ENCODE measurements around the gene MTFR2. TPM values are rescaled to one million over a fixed set of nuclear protein-coding genes. Genes with fewer than 3 reads are reported as not detected.

The MTFR2 gene
- total and polyA plus RNA-seq, 2 of the 13 experiments (the other 11 are each of a cell fraction or from before 2014, with no cell fraction given): 6.7 to 10.7 TPM

DNA sequence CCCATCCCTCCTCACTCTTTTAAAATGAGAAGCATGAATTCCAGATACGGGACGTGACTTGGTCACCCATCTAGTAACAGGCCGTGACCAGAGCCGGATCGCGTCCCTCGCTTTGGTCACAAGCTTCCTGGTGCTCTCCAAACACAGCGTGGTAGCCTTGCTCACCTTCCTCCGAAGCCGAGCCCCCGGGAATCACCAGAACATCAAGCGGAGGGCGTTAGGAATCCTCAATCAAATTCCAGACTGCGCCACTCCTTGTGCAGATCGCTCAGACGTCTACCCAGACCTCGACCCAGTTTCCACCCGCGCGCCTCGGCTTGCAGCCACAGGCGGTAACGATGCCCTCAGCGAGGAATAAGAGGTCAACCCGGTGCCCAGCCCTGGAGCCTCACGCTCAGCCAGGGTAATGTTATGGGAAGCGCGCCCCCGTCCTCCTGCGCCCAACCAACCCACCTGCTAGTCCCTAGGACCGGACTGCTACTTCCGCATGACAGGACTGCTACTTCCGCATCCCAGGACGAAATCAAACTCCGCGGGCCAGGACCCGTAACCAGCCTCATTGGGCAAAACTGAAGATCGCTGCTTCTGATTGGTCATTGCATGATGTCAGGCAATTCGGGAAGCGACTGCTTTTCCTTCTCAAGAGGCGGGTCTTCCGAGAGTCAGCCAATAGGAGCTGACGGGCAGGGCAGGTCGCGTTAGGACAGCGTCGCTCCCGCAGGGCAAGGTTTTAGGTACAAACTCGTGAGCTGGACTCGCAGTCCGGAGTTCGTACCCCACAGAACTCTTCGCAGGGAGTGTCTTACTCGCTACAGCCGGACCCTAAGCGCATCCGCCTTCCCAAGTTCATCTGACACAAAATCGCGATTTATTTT lies at the start of gene MTFR2 (continued):
- TF ChIP-seq ARNTL (CRISPR knock-in tag; IDR thresholded peaks at IDR 0.05) (peak; percentile 20; the same call in 1 of the 2 replicates), MAZ (IDR thresholded peaks at IDR 0.05; ENCODE audit: borderline replicate concordance, low read depth, low read length) (0 out of 2 replicates have a peak, but pooled peaks have one; percentile 10), MAZ (CRISPR knock-in tag; IDR thresholded peaks at IDR 0.05; ENCODE audit: low read depth) (peak; percentile 63; the same call in 1 of the 2 replicates), TCF7 (IDR thresholded peaks at IDR 0.05; ENCODE audit: low read depth) (no peak), LCORL (IDR thresholded peaks at IDR 0.05) (no peak), LCORL (CRISPR knock-in tag; IDR thresholded peaks at IDR 0.05) (peak; percentile 72), ZNF605 (CRISPR knock-in tag; IDR thresholded peaks at IDR 0.05) (no peak; the same call in 1 of the 2 replicates), NR2F2 (IDR thresholded peaks at IDR 0.05; ENCODE audit: borderline replicate concordance, low read depth) (peak; percentile 36; the same call in 1 of the 2 replicates), MTA3 (CRISPR knock-in tag; IDR thresholded peaks at IDR 0.05) (no peak), ZNF782 (CRISPR knock-in tag; IDR thresholded peaks at IDR 0.05; ENCODE audit: borderline replicate concordance) (0 out of 2 replicates have a peak, but pooled peaks have one; percentile 26), ZNF598 (CRISPR knock-in tag; IDR thresholded peaks at IDR 0.05; ENCODE audit: borderline replicate concordance) (peak; percentile 34; the same call in 1 of the 2 replicates), ETV6 (CRISPR knock-in tag; conservative IDR thresholded peaks at IDR 0.05) (peak; percentile 92; the same call in 1 of the 2 replicates), CAMTA2 (CRISPR knock-in tag; IDR thresholded peaks at IDR 0.05; ENCODE audit: borderline replicate concordance) (no peak), ZNF629 (CRISPR knock-in tag; conservative IDR thresholded peaks at IDR 0.05) (no peak), ZIK1 (CRISPR knock-in tag; IDR thresholded peaks at IDR 0.05; ENCODE audit: borderline replicate concordance, low read depth) (0 out of 2 replicates have a peak, but pooled peaks have one; percentile 53), SNAPC5 (CRISPR knock-in tag; IDR thresholded peaks at IDR 0.05; ENCODE audit: borderline replicate concordance) (no peak), ZBTB4 (CRISPR knock-in tag; IDR thresholded peaks at IDR 0.05; ENCODE audit: borderline replicate concordance) (0 out of 2 replicates have a peak, but pooled peaks have one; percentile 42)
- TF ChIP-seq, protein P1, sequence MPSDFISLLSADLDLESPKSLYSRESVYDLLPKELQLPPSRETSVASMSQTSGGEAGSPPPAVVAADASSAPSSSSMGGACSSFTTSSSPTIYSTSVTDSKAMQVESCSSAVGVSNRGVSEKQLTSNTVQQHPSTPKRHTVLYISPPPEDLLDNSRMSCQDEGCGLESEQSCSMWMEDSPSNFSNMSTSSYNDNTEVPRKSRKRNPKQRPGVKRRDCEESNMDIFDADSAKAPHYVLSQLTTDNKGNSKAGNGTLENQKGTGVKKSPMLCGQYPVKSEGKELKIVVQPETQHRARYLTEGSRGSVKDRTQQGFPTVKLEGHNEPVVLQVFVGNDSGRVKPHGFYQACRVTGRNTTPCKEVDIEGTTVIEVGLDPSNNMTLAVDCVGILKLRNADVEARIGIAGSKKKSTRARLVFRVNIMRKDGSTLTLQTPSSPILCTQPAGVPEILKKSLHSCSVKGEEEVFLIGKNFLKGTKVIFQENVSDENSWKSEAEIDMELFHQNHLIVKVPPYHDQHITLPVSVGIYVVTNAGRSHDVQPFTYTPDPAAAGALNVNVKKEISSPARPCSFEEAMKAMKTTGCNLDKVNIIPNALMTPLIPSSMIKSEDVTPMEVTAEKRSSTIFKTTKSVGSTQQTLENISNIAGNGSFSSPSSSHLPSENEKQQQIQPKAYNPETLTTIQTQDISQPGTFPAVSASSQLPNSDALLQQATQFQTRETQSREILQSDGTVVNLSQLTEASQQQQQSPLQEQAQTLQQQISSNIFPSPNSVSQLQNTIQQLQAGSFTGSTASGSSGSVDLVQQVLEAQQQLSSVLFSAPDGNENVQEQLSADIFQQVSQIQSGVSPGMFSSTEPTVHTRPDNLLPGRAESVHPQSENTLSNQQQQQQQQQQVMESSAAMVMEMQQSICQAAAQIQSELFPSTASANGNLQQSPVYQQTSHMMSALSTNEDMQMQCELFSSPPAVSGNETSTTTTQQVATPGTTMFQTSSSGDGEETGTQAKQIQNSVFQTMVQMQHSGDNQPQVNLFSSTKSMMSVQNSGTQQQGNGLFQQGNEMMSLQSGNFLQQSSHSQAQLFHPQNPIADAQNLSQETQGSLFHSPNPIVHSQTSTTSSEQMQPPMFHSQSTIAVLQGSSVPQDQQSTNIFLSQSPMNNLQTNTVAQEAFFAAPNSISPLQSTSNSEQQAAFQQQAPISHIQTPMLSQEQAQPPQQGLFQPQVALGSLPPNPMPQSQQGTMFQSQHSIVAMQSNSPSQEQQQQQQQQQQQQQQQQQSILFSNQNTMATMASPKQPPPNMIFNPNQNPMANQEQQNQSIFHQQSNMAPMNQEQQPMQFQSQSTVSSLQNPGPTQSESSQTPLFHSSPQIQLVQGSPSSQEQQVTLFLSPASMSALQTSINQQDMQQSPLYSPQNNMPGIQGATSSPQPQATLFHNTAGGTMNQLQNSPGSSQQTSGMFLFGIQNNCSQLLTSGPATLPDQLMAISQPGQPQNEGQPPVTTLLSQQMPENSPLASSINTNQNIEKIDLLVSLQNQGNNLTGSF (CRISPR knock-in tag; IDR thresholded peaks at IDR 0.05): no peak
- TF ChIP-seq, protein P2, sequence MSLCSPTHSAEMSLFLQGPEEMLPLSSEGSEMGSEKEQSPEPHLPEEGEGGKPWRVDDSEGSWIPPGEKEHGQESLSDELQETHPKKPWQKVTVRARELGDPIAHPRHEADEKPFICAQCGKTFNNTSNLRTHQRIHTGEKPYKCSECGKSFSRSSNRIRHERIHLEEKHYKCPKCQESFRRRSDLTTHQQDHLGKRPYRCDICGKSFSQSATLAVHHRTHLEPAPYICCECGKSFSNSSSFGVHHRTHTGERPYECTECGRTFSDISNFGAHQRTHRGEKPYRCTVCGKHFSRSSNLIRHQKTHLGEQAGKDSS (CRISPR knock-in tag; IDR thresholded peaks at IDR 0.05; ENCODE audit: borderline replicate concordance, low read depth): peak; percentile 80; the same call in 1 of the 2 replicates

Measured in HepG2 (cell line).